CD4-positive, alpha-beta T cell treated with Interleukin-17A for 4 hours (primary cell): ENCODE results near the gene C13orf46.

Experiments
- DNase-seq: peaks from one replicate; pipeline ENCODE4 v3.0.0-alpha.2; 2020; ENCODE audit warnings: mixed read lengths

C13orf46 gene

DNA sequence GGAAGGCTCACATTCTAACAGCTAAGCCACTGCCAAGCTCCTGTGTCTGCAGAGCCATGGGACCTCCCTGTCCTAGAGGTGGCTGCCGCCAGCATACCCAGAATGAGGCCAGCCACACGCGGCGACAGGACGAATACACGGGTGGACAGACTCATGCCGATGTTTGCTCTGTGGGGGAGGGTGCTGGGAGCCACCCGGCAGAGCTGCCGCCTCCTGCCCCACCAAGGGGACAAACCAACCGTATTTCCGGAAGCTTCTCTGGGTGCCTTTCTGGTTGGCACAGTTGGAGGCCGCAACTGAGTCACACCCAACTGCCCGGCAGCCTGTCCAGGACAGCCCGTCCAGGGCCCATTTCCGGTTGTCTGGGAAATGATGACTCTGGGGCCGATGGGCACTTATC is 20.3 kb downstream of the C13orf46 start:
- no peak for DNase-seq

DNA sequence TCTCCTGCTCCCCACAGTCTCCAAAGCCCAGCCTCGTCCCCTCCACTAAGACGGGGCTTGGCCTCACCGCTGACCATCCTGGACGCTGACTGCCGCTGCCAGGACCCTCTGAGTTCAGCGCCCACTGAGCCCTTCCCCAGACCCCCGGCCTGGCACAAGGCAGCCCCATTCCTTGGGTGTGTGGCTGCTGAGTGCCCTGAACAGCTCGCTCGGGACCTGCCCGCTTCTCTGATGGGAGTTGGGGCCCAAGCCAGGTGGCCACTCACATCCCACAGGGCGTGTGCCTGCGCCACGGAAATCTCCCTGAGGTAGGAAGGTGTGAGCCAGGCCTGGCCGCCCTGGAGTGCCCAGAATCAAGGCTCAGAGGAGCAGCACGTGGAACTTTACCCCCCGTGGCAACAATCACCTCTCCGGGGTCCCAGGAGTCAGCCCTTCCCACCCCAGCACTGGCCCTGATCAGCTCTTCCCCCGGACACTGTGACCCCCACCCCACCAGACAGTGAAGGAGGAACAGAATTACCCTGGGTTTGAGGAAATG is 20.8 kb downstream of the C13orf46 start:
- no peak for DNase-seq

DNA sequence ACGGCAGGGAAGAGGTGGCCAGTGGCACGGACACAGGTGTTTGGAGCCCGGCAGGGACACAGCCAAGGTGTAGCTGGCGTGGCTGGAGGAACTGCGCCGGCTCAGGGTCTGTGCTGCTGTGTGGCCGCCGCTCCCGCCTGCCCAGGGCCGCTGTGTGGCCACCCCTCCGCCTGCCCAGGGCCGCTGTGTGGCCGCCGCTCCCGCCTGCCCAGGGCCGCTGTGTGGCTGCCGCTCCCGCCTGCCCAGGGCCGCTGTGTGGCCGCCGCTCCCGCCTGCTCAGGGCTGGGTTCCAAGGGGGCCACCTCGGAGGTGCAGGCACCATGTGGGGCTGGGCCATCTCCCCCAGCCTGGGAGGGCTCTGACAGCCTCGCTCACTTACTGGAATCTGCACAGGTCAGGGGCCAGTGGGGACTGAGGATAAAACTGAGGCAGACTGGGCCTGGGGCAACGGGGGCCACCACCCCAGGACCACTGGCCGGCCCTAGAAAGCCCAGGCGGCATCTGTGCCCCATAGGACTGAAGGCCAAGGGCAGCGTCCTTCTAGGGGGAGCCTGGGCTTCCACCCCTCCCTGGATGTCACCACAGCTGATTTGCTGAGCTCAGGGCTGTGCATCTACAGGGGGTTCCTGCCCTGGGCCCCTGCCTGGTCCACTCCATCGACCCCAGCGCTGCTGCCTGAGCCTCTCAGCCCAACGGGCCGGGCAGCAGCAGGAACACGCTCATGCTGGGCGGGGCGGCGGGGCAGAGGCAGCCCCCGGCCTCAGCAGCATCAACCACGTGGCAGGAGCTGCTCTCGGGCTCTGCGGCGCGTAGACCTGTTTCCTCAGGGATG is 21.5 kb downstream of the C13orf46 start:
- DNase-seq, result no peak

DNA sequence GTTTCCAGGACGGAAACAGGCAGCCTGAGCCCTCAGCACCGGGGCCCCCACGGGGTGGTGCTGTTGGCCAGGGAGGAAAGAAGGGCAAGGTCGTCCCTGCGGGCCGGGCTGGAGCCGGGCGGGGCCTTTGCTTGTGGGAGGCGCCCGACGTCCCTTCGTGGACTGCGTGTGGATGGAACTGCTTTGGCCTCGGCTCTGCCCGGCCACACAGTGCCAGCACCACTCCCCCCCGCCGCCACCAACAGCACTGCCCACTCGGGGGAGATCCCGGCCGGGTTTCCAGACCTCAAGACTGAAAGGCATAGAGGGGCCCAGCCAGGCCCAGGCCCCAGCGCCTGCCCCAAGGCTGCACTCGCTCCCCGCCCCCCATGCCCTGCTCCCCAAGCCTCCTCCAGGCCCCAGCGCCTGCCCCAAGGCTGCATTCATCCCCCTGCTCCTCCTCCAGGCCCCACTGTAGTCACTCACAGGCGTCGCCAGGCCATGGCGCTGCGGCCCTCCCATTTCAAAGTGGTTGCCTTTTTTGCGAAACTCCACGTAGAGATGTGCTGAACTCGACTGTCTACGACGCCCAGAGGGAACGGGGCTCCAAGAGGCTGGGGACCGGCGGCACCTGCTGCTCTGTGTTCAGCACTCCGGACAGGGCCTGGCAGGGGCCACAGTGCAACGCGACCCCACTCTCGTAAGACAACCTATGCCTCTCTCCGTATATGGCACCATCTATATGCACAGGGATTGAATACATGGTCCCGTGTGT is 22.5 kb downstream of the C13orf46 start:
- peak; percentile 66 for DNase-seq

DNA sequence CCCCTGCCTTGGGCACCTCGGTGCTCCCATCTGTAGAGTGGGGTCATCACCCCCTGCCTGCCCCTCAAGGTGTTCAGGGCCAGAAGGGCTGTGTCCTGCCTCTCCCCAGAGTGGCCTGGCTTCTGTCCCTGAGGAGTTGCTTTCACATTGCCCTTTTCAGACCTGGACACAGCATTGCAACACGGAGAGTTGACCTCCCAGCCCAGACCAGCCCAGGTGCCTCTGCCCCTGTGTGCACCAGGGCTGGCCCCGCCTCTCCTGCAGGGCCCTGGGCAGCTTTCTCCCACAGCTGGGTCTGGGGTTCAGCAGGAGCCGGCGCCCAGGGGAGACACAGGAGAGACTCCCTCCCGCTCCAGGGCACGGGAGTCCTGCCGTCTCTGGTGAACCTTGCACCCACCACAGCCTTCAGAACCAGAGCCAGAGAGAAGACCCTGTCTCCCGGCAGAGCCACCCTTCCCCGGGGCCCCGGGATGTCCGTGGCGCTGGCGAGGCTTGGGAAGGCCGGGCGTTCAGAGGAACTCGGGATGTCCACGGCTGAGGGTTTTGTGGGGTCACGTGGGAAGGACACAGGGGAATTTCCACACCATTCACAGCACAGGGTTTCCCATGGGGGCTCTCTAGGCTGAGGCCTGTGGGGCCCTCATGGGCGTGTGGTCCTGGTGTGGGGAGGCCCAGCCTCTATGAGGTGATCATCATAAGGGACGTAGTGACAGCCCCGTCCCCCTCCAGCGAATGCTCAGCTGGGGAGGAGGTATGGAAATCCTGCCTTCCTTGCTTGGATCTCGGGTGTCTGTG is 23.2 kb downstream of the C13orf46 start:
- no peak for DNase-seq

DNA sequence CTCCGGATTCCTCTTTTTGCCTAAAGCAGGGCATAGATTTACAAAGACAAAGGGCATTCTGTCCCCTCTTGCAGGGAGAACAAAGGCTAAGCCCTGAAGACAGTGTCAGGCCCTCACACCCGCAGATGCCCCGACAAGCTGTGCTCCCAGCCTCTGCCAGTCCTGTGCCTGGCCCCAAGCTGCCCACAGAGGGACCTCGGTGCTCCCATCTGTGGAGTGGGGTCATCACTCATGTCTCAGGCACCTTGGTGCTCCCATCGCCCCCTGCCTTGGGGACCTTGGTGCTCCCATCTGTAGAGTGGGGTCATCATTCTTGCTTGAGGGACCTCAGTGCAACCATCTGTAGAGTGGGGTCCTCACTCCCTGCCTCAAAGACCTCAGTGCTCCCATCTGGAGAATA is 24.3 kb downstream of the C13orf46 start:
- DNase-seq, result no peak

DNA sequence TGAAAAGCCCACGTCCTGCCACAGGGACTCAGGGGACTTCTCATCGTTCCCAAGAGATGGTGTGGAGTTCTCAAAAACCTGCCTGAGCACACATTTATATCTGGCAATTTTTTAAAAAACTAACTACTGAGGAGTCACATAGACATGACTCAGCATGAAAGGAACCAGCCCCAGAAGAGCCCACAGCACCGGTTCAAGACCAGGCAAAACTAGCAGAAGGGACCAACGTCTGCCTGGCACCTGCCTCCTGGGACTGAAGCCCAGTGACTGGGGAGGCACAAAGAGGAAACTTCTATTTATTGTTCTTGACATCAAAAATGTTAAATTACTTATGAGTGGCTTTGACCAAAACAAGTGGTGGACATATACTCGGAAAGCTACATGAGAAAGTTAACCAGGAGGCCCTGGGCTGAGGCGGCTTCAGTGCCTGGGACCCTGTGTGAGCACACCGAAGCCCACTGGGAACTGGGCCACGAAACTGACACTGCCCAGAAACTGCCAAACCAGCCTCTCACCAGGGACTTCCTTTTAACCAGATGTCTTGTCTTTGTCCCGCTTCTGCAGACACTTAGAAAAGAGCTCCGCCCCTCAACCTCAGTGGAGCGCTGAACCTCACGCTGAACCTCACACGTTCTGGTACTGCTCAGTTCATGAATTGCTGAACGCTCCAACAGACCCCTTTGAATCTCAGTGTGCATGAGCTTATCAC is 25.7 kb downstream of the C13orf46 start:
- DNase-seq, result no peak

DNA sequence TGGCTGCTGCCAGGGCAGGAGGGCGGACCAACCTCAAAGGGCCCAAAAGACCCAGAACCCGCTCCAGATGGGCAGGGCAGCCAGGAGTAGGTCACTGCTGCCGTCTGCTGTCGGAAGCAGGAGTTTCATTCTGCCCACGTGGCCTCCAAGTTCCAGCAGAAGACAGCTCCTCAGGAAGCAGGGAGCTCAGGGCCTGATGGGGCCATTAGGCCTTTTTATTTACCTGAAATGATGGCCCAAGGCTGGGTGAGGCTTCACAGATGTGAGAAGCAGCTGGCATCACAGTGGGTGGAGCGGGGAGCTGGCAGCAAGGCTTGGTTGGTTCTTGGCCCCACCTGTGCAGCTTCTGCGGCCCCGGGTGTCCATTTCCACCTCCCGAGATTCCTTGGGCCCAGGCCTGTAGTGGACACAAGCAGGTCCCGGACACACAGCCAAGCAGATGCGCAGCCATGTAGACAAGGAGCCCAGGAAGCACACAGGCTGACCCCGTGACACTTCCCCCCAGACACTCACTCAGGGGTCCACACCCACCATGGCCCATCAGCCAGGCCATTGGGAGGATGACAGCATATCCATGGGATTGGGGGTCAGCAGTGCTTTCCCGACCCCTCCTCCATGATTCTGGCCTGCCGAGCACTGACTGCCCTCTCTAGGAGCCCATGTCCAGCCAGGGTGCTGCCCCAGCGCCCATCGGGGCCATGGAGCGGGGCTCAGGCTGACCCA is 26.4 kb downstream of the C13orf46 start:
- no peak for DNase-seq

DNA sequence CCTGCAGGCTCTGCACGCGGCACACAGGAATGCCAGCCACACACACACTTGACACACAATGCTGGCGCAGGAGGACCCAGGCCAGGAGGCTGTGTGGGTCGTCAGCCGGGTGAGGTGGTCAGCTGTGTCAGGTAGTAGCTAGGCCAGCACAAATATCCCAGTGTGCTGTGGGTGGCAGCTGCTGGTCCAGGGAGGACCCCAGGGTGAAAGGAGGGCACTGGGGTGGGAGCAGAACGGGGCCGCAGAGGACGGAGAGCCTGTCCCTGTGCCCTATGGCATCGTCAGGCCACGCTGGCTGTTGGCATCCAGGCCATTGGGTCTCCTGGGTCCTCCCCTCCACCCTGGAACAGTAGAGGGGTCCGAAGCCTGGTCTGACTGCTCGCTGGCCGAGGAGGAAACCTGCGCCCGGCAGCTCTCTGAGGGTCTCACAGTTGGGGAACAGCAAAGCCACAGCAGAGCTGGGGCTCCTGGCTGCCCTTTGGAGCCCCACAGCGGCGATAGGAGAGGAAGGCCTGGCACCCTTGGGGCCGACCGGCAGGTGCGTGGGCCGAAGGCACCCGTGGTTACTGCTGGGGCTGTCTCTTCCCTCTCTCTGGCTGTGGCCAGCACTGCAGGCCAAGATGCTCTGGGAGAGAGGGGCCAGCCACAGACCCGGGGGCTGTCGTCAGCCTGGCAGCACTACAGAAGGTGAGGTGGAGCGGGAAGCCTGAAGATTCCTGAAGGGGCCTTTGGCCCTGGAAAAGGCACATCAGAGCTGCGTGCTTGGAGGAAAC is 27.3 kb downstream of the C13orf46 start:
- no peak for DNase-seq

DNA sequence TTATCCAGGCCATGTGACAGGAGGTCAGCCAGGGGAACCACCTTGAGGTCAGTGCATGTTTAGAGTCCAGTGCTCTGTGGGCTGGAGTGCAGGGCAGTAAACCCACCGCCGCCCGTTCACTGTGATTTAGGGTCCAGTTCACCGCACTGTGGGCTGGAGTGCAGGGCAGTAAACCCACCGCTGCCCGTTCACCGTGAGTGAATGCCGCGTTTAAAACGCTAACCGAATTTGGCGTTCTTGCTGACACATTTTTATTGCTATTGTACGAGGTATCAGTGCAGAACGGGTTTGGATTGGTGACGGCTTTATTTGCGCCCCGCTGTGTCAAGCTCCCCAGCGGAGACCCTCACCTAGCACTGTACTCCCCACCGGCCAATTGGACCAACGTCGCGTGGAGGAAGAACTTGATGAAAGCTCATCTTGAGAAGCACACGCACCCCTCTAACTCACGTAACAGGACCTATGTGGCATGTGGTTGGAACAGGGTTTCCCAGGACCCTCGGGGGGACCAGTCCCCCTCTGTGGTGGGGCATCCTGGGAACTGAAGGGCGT is 27.9 kb downstream of the C13orf46 start:
- DNase-seq, result no peak

DNA sequence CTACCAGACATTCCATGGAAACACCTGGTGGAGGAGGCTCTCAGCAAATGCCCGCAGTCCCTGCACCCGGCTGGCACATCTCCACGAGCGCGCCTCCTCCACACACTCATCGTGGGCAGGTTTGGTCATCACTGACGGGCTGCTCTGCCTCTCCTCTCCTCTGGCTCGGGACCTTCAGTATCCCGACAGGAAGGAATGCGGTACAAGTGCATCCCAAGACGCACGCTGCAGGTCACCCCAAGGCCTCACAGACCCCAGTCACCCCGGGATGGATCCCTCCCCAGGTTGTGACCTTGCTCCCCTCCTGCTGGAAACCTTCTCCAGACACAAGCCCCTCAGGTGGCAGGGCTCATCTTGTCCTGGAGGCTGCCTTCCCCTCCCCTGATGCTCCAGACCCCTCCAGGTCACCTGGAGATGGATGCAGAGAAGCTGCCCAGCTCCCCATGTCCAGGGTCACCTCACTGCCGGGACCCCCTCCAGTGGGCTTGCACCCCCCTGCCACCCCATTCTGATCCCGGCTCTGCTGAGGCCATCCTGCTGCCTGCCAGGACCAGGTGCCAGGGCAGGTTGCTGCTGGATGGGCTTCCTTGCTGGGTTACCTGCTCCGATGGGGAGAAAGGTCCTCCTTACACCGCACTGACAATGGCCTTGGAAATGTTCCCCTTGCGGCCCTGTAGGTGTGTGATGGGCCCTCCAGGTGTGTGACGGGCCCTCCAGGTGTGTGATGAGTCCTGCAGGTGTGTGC is 29.9 kb downstream of the C13orf46 start:
- DNase-seq, result no peak

DNA sequence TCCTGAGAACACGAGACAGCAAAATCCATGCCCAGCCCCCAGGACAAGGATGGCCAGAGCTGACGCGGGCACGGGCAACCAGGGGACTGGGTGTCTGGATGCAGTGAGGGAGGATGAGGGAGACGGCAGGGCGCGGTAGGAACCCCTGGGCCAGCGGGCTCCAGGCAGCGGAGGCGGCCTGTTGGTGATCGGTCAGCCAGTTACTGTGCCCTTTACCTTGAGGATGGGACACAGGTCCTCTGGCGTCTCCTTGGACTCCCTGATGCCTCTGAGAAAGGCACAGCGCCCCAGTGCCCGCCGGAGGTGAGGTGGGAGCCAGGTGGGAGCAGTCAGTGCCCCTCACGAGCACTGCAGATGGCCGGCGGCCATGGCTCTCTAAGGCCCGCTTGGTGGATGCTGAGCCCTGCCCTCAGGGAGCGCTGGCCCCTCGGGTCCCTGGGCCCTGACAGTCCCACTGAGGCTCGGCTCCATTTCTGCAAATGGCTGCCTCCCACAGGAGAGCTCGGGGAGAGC is 31.2 kb downstream of the C13orf46 start:
- DNase-seq, result no peak

DNA sequence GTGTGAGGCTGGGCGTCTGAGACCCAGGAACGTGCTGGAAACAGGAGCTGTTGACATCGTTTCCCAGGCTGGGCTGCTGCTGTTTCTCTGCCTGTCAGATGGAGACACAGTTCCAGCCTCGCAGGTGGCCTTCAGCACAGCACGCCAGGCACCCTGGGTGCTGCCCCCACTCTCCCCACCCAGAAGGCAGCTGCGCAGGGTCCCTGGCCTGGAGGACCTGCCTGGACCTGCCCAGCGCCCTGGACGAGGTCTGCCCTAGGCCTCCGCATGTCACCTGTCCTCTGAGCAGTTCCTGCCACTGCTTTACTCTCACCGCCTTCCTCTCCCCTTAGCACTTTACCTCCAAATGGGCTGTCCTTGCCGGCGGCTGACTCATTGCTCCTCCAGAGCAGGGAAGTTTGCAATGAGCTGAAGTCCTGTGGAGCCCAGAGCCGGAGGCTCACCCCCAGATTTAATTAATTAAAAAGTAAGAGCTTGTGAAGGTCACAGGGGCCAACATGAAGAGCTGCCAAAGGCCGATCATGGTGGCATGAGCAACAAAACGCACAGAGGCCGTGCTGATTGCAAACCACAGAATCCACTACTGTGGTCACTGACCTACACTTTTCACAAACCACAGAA is 32.2 kb downstream of the C13orf46 start:
- no peak for DNase-seq

DNA sequence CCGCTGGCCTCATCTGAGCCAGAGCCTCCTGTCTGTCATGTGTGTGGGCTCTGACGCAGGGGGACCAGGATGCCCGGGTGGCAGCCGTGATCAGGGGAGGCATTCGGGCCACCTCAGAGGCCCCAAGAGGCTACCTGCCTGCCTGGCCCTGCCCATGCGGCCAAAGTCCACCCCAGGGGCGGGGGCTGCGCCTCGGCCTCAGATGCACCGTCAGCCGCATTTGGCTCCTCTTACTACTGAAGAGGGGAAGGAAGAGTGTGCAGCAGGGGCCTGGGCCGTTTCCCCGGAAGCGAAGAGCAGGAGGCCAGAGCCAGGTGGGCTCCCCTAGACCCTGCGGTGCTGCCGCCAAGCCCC is 34.0 kb downstream of the C13orf46 start:
- no peak for DNase-seq

DNA sequence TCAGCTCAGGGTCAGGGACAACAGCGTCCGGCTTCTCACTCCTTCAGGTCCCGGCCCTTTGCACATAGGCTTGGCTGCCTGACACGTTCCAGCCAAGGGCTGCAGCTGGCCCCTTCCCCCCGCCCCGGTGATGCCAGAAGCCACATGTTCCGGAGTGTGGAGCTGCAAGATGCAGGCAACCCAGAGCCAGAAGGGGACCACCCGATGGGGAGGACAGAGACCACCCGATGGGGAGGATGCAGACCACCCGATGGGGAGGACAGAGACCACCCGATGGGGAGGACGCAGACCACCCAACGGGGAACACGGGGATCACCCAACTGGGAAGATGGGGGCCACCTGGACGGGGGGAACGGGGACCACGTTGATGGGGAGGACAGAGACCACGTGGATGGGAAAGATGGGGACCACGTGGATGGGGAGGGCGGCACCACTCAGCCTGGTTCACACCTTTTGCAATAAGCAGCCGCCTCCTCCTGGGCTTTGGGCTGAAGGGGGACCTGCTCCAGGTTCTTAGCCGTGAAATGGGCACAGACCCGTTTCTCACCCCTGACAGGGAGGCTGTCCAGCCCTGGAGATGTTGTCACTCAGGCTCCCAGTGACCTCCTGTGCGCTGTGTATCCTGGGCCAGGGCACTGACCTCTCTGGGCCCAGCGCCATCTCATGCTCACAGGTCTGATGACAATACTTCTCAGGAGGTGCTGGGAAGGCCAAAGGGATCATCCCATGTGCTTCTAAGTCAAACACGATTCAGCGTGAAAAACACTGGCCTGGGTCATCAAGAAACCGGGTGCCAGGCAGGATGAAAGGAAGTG is 34.5 kb downstream of the C13orf46 start:
- no peak for DNase-seq

DNA sequence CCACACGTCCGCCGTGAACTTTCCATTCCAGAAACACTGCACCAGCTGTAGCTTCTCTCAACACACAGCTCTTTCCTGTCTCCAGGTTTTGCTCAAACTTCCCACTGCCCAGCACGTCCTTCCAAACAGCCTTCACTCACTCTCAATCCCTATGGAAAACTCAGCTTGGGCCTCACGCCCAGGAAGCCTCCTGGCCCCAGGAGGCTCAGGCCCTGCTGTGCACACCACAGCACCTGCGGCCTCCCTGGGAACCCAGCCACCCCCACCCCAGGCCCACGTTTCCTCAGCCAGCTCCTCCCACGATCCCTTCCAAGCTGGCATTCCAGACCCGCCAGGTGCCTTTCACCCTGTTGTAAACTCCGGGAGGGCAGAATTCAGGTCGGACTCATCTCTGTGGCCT is 35.2 kb downstream of the C13orf46 start:
- no peak for DNase-seq

DNA sequence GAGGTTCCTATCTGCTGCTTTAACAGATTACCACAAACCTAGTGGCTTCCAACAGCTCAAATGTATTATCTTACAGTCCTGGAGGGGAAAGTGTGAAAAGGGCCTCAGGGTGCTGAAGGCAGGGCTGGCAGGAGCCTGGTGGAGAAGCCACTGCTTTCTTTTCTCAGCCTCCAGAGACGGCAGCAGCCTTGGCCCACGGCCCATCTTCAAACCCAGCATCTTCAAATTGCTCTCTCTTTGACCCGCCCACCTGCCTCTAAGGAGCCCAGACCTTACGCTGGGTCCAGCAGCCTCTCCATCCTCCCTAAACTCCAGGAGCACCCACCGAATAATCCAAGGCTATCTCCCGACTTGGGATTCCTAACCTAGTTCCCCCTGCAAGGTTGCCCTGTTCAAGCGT is 35.6 kb downstream of the C13orf46 start:
- no peak for DNase-seq

DNA sequence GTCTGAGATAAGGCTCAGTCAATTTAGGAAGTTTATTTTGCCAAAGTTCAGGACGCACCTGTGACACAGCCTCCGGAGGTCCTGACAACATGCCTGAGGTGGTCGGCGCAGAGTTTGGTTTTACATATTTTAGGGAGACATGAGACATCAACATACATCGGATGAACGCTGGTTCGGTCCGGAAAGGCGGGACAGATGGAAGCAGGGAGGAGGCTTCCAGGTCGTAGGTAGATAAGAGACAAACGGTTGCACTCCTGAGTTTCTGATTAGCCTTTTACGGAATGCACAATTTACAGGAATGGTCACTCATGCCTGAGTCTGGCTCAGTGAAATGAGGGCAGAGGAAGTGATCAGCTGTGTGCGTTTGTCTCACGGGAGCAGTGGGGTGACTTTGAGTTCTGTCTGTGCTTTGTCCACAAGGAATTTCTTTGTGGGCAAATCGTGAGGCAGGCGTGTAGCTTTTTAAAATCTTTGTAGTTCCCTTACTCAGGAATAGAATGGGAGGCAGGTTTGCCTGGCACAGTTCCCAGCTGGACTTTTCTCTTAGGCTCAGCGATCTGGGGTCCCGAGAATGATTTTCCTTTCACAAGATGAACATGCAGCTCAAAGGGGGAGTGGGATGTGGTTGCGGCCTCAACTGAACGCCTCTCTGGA is 36.2 kb downstream of the C13orf46 start:
- DNase-seq, result no peak
